Hepatocyte (in vitro differentiated cells): Measurements from ENCODE around the gene SORL1. TPM values are rescaled to one million over a fixed set of nuclear protein-coding genes. Genes with fewer than 3 reads are reported as not detected.
A peak's percentile ranks its signal among the peaks of the same experiment; 100 is the strongest.

Source experiments
- DNase-seq: peaks from one replicate; pipeline ENCODE4 v3.0.0-alpha.2; 2016; ENCODE audit warnings: low spot score
- H2AFZ ChIP-seq: fragments of 200-600 bp; sonication (generic); 2 replicates; pipeline ENCODE4 v1.6.0; 2016; ENCODE audit warnings: antibody characterized with exemption, mild to moderate bottlenecking
- H3K27ac ChIP-seq: fragments of 200-600 bp; sonication (generic); 2 replicates; pipeline ENCODE4 v1.5.1; 2016; ENCODE audit warnings: mild to moderate bottlenecking
- H3K27me3 ChIP-seq: fragments of 200-600 bp; sonication (generic); 2 replicates; pipeline ENCODE4 v1.6.1; 2016
- H3K36me3 ChIP-seq: fragments of 200-600 bp; sonication (generic); replicated peaks from 2 replicates; pipeline ENCODE4 v1.5.1; 2016; ENCODE audit warnings: low read depth; ENCODE audit not compliant: insufficient read depth
- H3K4me1 ChIP-seq: fragments of 200-600 bp; sonication (generic); 2 replicates; pipeline ENCODE4 v1.5.1; 2016; ENCODE audit warnings: mild to moderate bottlenecking, moderate library complexity; ENCODE audit not compliant: insufficient read depth
- H3K4me2 ChIP-seq: fragments of 200-600 bp; sonication (generic); 2 replicates; pipeline ENCODE4 v1.6.0; 2016
- H3K4me3 ChIP-seq: fragments of 200-600 bp; sonication (generic); 2 replicates; pipeline ENCODE4 v1.5.1; 2016; ENCODE audit warnings: mild to moderate bottlenecking
- H3K79me2 ChIP-seq: fragments of 200-600 bp; sonication (generic); 2 replicates; pipeline ENCODE4 v1.6.0; 2017; ENCODE audit warnings: mild to moderate bottlenecking
- H3K9me2 ChIP-seq: fragments of 200-600 bp; sonication (generic); replicated peaks from 2 replicates; pipeline ENCODE4 v1.6.0; 2017; ENCODE audit warnings: mild to moderate bottlenecking; ENCODE audit not compliant: insufficient read depth
- H3K9me3 ChIP-seq: fragments of 200-600 bp; sonication (generic); 2 replicates; pipeline ENCODE4 v1.5.1; 2016; ENCODE audit warnings: low read depth, mild to moderate bottlenecking
- H4K20me1 ChIP-seq: fragments of 200-600 bp; sonication (generic); 2 replicates; pipeline ENCODE4 v1.6.0; 2016; ENCODE audit warnings: mild to moderate bottlenecking; ENCODE audit not compliant: insufficient read depth, poor library complexity, severe bottlenecking
- EZH2 ChIP-seq: fragments of 200-600 bp; sonication (generic); IDR thresholded peaks from 2 replicates; pipeline ENCODE4 v1.6.1; 2016; ENCODE audit warnings: antibody characterized with exemption, mild to moderate bottlenecking, borderline replicate concordance
- EZH2phosphoT487 ChIP-seq: fragments of 200-600 bp; sonication (generic); IDR thresholded peaks from one replicate; pipeline ENCODE4 v1.6.1; 2018; ENCODE audit warnings: antibody characterized with exemption, mild to moderate bottlenecking, low read depth, moderate library complexity; ENCODE audit not compliant: unreplicated experiment, severe bottlenecking
- WGBS: methylation state at CpG from one replicate; pipeline ENCODE4 v1.1.6; 2016; ENCODE audit warnings: low lambda C conversion rate; ENCODE audit errors: missing lambda C conversion rate; 5-methylcytosine and 5-hydroxymethylcytosine counted together
- polyA plus RNA-seq: library from polyadenylated mRNA; unstranded; fragments of >200 nt; fragmentation: Nextera tagmentation; extraction: Ambion mirVana; gene quantifications from 2 replicates; pipeline ENCODE4 v1.2.1, GENCODE V29; 2016
- total RNA-seq: library from RNA; depleted of rRNA; stranded (reverse); fragments of >200 nt; gene quantifications from 2 replicates; pipeline ENCODE4 v1.2.3, GENCODE V29; 2014
- TF ChIP-seq, protein P1 (sequence below): fragments of 200-600 bp; sonication (generic); IDR thresholded peaks from 2 replicates; pipeline ENCODE4 v1.5.1; 2016; ENCODE audit warnings: antibody characterized with exemption, mild to moderate bottlenecking; ENCODE audit not compliant: poor library complexity

Gene SORL1
- total and polyA plus RNA-seq, 2 experiments from 2014 or later, result 13.5 to 26.5 TPM

DNA sequence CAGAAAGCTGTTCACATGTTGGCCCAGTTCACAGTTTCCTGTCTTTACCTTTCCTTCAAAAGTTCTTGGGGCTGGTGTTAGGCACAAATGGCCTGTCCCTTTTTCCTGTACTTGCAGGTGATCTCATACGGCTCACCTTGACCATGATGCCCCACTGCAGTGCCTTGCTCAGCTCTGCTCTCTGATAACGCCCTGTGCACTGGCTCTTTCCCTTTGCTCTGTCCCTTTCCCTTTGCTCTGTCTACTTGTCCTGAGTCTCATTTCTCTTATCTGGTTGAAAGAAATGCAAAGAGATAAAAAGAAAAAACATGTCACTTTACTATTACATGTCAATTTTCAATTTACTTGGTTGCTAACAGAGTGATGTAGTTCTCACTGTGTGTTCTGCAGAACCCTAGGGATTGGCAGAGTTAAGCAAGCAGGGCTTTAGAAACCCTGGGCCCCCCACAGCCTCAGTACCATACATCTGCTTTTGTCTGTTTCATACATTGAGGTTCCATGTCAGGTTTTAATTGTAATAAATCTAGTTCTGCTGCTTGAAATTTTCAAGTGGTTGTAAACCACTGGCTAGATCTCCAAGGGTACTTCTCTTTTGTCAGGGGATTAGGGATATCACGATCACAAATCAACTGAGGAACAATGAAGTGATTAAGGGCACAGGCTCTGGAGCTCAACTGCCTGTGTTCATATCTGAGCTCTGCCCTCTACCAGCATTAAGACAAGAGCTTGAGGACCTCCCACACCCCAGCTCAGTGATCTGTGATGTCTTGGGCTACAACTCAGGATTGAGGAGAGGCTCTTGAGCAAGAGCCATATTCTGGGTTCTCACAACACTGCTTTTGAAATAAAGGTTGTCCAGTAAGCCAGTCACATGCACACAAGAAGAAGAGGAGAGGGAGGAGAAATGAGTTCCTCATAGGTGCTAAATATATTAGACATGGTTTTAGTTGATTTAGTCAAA is 16.3 kb upstream of the SORL1 start:
- peak overlapping the region; percentile 55 for H3K27ac ChIP-seq
- 60% methylated on average over 3 of the region's 3 CpGs for WGBS

DNA sequence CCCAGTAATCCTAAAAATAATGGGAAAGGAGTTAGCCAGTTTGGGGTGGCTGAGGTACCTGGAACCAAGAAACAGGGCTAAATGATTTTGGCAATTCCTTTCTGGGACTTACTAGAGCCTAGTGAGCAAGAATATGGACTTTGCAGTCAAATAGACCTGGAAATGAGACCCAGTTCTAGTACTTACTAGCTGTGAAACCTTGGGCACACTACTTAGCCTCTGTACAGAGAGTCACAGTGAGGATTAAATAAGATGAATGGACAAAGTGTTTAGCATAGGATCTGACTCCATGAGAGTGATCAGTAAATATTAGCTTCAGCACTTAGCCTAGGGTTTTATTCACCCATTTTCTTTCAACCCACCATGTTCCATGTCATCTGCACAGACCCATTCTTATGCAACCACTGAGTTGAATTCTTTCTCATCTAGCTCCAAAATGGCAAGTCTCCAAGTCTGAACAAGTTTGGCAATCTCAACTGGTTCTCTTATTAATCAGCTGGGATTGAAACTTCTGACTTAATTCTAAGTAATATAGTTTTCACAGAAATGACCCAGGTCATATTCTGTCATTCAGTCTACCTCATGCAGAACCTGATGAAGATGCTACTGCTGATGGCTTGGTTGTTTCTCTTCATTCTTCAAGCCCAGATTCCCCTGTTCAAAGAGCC is 15.0 kb upstream of the SORL1 start:
- no peaks in the 10 kb centered on the region for H3K27me3 ChIP-seq
- no peaks in the 10 kb centered on the region for H3K79me2 ChIP-seq
- H3K9me3 ChIP-seq, result no peaks in the 10 kb centered on the region
- H3K4me1 ChIP-seq, result no peaks in the 10 kb centered on the region
- H3K36me3 ChIP-seq, result no peaks in the 10 kb centered on the region
- DNase-seq, result no peak
- H3K4me2 ChIP-seq, result no peak overlapping the region
- no peaks in the 10 kb centered on the region for H4K20me1 ChIP-seq
- H3K9me2 ChIP-seq, result no peaks in the 10 kb centered on the region
- H3K4me3 ChIP-seq, result no peak overlapping the region
- TF ChIP-seq, protein P1, sequence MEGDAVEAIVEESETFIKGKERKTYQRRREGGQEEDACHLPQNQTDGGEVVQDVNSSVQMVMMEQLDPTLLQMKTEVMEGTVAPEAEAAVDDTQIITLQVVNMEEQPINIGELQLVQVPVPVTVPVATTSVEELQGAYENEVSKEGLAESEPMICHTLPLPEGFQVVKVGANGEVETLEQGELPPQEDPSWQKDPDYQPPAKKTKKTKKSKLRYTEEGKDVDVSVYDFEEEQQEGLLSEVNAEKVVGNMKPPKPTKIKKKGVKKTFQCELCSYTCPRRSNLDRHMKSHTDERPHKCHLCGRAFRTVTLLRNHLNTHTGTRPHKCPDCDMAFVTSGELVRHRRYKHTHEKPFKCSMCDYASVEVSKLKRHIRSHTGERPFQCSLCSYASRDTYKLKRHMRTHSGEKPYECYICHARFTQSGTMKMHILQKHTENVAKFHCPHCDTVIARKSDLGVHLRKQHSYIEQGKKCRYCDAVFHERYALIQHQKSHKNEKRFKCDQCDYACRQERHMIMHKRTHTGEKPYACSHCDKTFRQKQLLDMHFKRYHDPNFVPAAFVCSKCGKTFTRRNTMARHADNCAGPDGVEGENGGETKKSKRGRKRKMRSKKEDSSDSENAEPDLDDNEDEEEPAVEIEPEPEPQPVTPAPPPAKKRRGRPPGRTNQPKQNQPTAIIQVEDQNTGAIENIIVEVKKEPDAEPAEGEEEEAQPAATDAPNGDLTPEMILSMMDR, result no peak
- TF ChIP-seq EZH2 (no peak), EZH2phosphoT487 (no peak)
- no peak overlapping the region for H2AFZ ChIP-seq
- no peak overlapping the region for H3K27ac ChIP-seq

More for the DNA sequence above, 16.3 kb upstream of the SORL1 start:
- TF ChIP-seq, protein P1, result no peak
- TF ChIP-seq EZH2 (no peak), EZH2phosphoT487 (no peak)
- DNase-seq, result no peak
- no peak overlapping the region for H2AFZ ChIP-seq
- H3K79me2 ChIP-seq, result no peaks in the 10 kb centered on the region
- no peak overlapping the region for H3K4me3 ChIP-seq
- no peaks in the 10 kb centered on the region for H3K36me3 ChIP-seq
- no peaks in the 10 kb centered on the region for H3K27me3 ChIP-seq
- H3K4me2 ChIP-seq, result no peak overlapping the region
- no peaks in the 10 kb centered on the region for H3K9me3 ChIP-seq
- no peaks in the 10 kb centered on the region for H4K20me1 ChIP-seq
- no peaks in the 10 kb centered on the region for H3K4me1 ChIP-seq
- no peaks in the 10 kb centered on the region for H3K9me2 ChIP-seq

DNA sequence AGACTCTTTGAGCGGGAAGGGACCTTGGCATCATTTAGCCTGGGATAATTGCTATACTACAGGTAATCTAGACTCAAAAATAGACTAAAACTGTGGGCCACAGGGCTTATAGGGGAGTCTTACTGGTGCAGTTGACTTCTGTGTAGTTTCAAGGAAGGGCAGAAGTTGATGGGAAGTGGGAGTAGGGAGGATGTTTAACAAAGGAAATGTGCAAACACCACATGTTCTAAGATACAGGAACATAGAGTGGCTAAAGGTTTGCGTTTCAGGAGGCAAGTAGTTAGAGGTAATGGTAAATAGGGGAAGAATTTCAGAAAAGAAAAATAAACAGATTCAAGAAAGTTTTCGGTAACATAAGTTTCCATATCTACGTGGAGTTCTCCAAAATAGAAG is 14.4 kb upstream of the SORL1 start:
- Histone ChIP-seq H3K4me2 (no peak overlapping the region), H4K20me1 (no peaks in the 10 kb centered on the region), H3K9me2 (no peaks in the 10 kb centered on the region), H3K4me1 (no peaks in the 10 kb centered on the region), H3K4me3 (no peak overlapping the region), H3K9me3 (no peaks in the 10 kb centered on the region), H3K79me2 (no peaks in the 10 kb centered on the region), H2AFZ (no peak overlapping the region), H3K27me3 (no peaks in the 10 kb centered on the region), H3K36me3 (no peaks in the 10 kb centered on the region), H3K27ac (no peak overlapping the region)
- 82% methylated on average over 4 of the region's 4 CpGs for WGBS
- TF ChIP-seq, protein P1, result no peak
- TF ChIP-seq EZH2 (no peak), EZH2phosphoT487 (no peak)
- no peak for DNase-seq
